ENCODE results near the gene SRGN.
"Not testable (repeated sequence)": the region's sequence is repeated elsewhere in the genome, so short reads cannot be mapped to it uniquely, and the experiment has no call there.

SRGN gene

DNA sequence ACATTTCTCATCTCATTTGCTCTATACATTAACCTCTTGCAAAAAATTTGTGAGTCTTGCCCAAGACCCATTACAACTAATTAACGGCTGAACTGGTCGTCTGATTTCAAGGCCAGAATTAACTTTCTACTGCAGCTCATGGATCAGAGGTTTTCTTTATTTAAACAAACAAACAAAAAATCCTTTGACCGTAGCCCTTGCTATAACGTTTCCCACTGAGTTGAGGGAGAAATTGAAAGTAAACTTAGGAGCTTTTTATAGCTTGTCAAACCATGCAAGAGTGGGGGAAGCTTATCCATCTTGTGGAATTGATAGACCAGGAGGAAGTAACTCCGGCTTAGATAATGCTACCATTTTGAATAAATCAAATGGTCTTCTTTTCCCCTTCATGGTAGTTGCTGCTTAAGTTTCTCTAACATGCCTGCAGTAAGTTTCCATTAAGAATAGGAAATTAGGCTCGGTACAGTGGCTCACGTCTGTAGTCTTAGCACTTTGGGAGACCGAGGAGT, 3.3 kb downstream of the SRGN start:
- no peak for DNase-seq

DNA sequence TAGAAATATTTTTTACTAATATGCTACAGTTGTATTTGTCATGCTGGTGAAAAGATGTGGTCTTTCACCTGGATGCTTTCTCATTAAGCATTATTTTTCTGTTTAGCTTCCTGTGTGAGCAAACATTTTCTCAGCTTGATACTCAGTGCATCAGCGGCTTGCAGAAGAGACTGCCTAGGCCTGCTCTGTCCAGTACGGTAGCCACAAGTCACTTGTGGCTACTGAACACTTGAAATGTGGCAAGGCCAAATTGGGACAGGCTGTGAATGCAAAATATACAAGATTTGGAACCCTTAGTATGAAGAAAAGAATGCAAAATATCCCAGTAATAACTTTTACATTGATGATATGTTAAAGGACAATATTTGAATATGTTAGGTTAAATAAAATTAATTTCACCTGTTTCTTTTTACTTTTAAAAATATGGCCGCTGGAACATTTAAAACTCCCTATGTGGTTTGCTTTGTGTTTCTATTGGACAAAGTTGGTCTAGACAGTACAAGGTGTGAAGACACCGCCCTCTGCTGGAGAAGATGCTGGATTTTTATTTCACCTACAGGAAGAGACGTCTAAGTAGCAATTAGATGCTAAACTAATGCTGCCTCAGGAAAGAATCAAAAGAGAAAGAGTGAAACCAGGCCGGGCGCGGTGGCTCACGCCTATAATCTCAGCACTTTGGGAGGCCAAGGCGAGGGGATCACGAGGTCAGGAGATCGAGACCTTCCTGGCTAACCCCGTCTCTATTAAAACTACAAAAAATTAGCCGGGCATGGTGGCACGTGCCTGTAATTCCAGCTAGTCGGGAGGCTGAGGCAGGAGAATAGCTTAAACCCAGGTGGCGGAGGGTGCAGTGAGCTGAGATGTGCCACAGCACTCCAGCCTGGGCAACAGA, 5.3 kb downstream of the SRGN start:
- peak; percentile 25 for DNase-seq

DNA sequence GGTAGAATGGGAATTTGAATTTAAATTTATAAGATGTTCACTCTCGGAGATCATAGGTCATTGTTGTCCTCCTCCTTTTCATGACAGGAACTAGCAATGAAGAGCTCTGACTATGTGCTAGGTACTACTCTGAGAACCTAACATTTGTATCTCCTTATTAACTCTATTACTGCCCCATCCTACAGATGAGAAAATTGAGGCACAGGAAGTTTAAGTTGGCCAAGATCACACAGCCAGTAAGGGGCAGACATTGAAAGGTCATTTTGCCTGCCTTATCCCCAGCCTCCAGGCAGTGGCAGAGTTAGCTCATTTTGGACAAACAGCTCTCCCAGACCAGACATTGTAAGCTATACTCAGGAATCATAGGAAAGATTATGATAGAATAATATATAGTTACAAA, 6.0 kb downstream of the SRGN start:
- DNase-seq: no peak

DNA sequence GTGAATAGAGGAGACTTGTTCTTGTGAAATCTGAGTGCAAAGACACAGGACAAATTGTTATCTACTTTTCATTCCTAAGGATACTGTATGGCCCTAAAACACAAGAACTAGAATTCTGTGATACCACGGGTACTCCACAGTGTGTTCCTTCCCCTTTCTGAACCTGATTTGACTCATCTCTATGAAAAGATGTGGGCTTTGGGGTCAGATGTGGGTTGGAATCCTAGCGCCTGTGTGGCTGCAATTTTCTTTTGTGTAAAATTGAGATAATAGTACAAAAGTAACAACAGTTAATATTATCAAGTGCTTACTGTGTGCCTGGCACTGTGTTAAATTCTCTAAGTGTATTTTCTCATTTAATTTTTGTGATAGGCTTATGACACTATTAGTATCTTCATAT, 8.1 kb downstream of the SRGN start:
- DNase-seq: no peak

DNA sequence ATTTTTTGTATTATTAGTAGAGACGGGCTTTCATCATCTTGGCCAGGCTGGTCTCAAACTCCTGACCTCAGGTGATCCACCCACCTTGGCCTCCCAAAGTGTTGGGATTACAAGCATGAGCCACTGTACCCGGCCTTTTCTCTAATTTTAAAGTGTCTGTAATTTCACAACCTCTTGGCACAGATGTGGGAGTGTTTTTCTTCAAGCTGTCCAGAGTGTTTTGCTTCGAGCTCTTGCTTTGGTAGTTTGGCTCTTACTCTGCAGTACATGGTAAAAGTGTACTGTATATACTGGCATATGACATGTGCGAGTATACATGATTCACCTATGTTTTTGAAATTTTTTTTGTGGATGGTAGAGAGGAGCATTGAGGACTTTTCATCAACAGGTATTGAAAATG, 9.8 kb downstream of the SRGN start:
- DNase-seq: no peak

DNA sequence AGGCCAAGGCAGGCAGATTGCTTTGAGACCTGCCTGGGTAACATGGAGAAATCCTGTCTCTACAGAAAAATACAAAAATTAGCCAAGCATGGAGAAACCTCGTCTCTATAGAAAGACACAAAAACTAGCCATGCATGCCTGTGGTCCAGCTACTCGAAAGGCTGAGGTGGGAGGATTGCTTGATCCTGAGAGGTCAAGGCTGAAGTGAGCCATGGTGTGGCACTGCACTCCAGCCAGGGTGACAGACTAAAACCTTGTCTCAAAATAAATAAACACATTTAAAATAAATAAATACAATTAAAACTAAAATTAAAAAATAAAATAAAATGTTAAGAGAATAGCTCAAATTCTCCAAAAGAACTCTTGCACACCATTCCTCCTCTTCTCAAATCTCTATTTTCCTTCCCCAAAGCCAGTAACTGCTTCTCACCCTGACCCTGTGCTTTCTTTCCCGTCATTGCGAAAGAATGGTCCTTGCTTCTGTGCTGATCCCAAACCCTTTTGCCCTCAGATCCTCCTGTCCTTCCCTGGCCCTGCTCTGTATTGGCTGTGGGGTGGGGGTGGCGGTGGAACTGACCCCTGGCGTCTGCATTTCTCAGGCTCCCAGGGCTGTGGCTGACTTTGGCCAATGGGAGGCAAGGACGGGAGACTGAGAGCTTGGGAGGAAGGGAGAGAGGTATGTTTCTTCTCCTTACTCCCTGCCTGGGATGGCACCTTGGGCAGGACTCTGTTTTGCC, 12.4 kb downstream of the SRGN start:
- no peak for DNase-seq

DNA sequence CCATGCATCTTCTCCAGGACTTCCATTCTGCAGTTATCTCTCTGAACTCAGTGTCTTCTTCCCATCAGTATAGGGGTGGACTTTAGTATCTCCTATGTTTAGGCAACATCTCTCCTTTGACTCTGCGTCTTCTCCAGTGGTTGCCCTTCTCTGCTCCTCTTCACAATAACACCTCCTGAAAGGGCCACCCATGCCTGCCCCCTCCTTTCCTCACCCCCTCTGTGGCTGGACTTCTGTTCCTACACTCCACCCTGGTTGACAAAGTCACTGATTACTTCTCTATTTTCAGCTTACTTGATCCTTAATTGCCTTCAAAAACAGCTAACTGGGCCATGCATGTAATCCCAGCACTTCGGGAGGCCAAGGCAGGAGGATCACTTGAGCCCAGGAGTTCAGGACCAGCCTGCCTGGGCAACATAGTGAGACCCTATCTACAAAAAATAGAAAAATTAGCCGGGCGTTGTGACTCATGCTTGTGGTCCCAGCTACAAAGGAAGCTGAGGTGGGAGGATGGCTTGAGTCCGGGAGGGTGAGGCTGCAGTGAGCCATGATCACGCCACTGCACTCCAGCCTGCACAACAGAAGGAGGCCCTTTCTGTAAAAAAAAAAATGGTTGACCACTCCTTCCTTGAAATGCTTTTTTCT, 13.7 kb downstream of the SRGN start:
- no peak for DNase-seq

DNA sequence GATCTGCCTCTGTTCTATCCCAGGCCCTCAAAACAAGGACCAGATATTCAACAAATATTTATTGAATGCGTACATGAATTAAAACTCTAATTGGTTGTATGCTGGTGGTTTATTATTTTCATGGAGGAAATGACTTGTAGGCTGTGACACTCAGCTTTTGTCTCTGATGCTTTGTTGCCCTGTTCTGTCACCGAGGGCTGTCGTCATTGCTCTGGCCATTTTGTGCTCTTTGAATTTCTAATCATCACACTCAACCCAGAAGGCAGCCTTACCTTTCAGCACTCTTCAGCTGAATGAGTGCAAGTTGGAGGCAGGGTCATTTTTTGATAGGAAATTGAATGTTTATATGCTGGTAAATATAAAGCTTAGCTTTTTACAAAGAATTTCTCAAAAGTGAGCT, 14.5 kb downstream of the SRGN start:
- no peak for DNase-seq

DNA sequence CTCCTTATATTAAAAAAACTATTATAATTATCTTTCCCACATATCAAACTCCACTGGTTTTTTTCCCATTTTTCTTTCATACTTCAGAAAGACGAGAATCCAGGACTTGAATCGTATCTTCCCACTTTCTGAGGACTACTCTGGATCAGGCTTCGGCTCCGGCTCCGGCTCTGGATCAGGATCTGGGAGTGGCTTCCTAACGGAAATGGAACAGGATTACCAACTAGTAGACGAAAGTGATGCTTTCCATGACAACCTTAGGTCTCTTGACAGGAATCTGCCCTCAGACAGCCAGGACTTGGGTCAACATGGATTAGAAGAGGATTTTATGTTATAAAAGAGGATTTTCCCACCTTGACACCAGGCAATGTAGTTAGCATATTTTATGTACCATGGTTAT, 15.9 kb downstream of the SRGN start:
- DNase-seq: no peak

DNA sequence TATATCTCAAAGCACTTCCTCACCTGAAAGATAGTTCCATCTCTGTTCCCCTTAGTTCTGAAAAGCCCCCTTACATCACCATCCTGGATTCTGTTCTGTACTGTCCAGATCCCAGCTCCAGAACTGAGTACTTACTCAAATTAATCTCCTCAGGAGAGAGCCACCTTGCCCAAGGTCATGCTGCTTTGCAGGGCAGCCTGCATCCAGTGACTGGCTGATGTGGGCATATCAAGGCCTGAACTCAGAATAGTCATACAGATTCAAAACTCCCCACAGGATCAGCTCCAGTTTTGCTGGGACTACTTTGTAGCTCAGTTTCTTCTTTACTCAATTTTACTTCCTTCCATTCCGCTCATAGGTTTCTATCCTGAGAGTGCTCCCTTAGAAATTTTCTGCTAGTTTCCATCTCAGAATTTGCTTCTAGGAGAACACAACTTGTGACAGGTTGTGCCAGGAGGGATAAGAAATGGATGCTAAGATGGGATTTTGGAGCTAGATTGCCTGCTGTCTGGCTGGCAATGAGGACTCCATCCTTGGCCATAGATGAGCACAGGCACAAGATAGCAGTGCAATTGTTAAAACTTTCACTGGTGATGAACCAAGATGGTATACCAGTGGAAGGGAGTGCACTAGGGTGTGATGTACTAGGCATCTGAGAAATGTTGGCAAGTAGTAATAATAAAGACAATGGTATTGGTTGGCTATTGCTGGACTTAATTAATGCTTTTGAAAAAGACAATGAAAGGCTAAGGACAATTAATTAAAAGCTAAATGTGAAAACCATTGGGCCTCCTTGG, 17.3 kb downstream of the SRGN start:
- no peak for DNase-seq

DNA sequence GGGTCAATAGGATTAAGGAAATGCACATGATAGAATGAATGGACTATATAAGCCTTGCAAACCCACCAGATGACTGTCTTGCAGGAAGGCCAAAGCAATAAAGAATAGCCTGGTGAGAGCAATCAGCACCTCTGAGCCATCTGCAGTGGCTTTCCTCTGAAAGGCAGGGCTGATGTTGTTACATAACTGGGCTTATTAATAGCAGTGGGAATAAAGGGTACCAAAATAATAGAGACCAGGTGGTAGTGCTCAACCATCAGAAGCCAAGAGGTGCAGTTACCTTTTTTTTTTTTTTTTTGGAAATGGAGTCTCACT, 19.2 kb downstream of the SRGN start:
- DNase-seq: no peak

DNA sequence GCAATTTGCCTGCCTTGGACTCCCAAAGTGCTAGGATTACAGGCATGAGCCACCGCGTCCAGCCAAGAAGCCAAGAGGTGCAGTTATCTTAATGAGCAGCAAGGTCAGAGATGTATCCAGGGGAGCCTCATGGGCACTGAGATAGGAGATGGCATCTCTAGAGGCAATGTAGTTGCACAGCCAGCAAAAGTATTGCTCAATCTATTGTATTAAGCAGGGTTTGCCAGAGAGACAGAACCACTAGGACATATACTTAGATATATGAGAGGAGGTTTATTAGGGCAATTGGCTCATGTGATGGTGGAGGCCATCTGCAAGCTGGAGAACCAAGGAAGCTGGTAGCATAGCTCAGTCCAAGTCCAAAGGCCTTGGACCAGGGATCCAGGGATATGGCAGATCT, 19.8 kb downstream of the SRGN start:
- no peak for DNase-seq

DNA sequence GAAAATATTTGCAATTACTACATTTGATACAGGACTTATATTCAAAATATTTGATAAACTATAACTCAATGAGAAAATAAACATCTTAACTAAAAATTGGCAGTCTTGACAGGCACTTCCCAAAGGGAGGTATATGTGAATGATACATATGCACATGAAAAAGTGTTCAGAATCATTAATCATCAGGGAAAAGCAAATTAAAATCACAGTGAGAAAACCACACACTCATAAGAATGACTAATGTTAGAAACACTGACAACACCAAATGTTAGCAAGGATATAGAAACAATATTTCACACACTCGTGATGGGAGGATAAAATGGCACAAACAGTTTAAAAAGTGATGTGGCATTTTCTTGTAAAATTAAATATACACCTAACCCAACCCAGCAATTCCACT, 32.0 kb downstream of the SRGN start:
- DNase-seq: no peak

DNA sequence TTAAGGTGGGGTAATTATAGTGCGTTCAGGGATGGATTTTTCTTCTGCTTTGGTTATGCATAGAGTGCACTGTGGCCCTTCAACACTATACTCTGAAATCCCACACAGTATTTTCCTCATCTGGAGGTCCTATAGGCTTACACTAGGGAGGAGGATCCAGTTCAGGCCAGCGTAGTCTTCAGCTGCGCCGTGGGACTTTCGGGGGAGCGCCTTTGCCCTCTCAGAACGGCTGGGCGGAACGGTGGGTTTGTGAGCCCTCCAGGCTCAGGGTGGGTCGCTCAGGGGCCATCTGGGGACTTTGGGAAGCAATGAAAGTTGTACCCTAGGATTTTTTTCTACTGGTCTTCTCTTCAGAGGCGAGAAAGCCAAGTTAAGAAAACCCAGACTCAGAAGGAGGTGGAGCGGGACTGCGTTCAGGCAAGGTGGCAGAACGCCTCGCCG, 35.4 kb downstream of the SRGN start:
- DNase-seq: no peak

DNA sequence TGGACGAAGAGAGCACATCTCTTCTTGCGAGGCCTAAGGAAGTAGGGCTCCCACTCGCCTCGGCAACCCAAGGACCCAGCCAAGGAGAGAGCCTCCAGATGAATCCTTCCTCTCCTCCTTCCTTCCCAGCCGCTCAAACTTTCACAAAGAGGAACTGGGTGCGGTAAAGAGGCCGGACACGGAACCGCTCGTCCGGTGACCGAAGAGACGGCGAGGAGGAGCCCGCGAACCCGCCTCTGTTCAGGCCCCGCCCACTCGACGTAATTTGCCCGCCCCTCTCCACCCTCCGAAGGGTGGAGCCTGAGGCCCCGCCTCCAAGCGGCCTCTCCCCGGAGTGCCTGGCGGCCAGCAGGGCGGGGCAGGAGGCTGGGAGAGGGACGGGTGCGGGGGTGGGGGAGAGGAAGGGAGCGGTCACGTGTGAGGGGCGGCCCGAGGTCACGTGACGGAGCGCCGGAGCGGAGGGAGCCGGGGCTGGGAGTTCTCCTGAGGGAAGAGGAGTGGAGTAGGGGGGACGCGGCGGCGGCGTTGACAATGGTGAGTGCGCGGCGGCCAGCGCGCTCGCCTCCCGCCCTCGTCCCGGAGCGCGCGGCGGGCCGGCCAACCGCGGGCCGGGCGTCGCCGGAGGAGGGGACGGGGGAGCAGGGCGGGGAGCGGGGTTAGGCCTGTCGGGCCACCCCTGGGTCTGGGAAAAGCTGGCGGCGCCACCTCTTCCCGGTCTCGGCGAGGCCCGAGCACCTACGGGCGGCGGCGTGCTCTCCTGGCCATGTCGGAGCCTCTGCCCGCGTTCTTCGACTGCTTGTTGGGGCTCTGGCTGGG, 36.1 kb downstream of the SRGN start, which contains the start of gene VPS26A:
Gene VPS26A (plus strand): TSS at position 432 of the 816 bp plus-strand sequence. CDS start 100 bp downstream, at position 532.
- DNase-seq: peak; percentile 85

DNA sequence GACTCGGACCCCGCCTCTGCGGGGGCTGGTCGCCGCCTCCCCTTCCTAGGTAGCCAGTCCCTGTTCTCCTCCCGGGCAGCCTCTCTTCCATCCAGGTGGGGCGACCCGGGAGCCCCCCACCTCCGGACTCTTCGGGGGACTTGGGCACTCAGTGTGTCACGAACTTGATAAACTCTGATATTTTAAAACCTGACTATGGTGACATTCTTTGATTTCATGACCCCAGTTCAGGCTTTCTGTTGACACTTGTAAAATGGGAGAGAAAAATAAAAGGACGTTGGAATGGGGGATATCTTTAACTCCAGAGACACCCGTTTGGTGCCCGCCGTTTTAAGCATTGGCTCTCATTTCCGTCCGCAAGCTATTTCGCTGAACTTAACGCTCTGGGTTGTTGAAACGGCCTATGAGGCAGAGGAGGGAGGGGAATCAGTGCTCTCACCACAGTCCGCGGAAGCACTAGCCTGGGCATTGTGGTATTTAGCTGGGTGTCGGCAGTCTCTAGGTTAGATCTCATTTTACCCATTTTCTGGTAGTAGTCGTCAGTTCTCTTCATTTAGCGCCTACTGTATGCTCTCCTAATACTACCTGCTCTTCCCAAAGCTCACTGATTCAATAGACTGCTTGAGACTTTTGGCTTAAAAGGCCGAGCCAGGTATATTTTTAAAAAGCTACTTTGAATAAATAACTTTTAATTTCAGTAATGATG, 36.8 kb downstream of the SRGN start:
- peak; percentile 27 for DNase-seq

DNA sequence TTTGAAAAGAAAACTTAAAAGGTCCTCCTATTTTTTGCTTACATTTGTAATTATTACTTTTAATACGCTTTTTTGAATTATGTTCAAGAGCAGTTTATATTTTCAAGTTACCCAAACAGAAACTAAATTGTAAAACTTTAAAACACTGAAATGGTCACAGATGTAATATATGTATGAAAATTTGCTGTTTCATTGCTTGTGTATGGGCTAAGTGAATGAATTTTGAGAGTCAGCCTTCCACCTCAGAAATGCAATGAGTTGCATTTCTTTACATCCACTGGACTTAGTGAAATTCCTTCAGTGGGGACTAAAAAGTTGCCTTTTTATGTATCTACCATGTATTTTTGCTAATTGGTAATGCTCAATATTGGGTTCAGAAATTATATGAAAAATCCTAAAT, 37.7 kb downstream of the SRGN start:
- no peak for DNase-seq

DNA sequence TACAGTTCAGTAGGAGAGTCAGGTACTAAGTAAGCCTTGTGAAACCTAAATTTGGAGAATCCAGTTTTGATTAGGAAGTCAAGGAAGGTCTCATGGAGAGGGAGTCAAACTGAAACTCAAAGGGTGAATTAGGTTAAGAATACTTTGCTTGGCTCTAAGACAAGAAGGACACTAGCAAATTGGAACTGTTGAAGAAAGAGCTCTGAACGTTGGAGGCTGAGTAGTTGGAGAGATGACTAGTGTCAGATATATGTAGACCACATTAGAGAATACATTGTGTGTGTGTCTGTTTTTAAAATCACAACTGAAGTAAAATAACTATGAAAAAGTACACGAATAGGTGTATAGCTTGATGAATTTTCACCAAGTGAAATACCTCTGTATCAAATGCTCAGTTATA, 42.3 kb downstream of the SRGN start:
- DNase-seq: no peak

DNA sequence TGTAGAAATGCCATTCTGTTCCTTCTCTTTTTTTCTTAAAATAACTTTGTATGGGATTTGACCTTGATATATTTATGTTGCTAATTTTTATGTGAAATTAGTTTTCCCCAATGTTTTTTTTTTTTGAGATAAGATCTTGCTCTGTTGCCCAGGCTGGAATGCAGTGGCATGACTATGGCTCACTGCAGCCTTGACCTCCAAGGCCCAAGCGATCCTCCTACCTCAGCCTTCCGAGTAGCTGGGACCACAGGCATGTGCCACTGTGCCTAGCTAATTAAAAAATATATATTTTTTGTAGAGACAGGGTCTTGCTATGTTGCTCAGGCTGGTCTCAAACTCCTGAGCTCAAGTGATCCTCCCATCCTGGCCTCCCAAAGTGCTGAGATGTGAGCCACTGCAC, 52.1 kb downstream of the SRGN start:
- no peak for DNase-seq

DNA sequence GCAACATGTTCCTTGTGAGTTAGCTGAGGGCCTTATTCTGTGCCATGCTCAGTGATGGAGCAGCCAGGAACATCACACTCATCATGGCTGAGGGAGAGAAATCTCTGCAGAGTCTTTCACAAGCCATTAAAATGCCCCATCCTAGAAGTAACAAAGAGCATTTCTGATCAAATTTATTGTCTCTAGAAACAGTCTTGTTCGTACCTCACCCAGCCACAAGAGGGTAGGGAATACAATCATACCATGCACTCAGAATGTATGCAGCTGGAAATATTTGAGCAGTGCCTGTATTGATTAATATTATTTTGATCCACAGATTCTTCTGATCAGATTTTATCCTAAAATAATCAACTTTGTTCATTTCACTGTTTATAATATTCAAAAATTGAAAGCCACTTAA, 53.4 kb downstream of the SRGN start:
- DNase-seq: no peak

DNA sequence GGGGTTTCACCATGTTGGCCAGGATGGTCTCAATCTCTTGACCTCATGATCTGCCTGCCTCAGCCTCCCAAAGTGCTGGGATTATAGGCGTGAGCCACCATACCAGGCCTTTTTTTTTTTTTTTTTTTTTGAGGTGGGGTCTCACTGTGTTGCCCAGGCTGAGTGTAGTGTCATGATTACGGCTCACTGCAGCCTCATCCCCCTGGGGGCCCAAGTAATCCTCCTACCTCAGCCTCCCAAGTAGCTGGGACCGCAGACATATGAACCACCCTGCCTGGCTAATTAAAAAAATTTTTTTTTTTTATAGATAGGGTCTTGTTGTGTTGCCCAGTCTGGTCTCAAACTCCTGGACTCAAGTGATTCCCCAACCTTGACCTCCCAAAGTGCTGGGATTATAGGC, 54.2 kb downstream of the SRGN start:
- DNase-seq: not testable (repeated sequence)

Measured in COR-L47 (cell line).